HEK293 (cell line): ENCODE data around the gene MBD5.

Experiments used
- CTCF ChIA-PET: fragments of 350-600 bp; formaldehyde crosslinking; extraction: SDS; loops from one replicate; lab custom pipeline; 2021; ENCODE audit warnings: antibody characterized with exemption; lab: Yijun Ruan, JAX
- POLR2A ChIA-PET: fragments of 300-600 bp; formaldehyde crosslinking; extraction: SDS; loops from one replicate; lab custom pipeline; 2020; ENCODE audit warnings: antibody characterized with exemption, inconsistent platforms; lab: Yijun Ruan, JAX
- H3K27ac ChIP-seq: fragments of 200-500 bp; sonication (Bioruptor generic); 2 replicates; pipeline ENCODE4 v1.5.1; 2014; ENCODE audit warnings: low read depth, low read length, control low read depth, inconsistent platforms; ENCODE audit errors: extremely low read depth
- H3K36me3 ChIP-seq, 2 experiments: fragments of 200-500 bp in 1 of 2; sonication (Bioruptor generic) in 1 of 2; 1 replicate in 1 of 2; 2 replicates in 1 of 2; pipeline ENCODE4 v1.5.1; 2014 to 2017; ENCODE audit warnings: inconsistent platforms in 2 of 2, low read length in 2 of 2; ENCODE audit not compliant: control insufficient read depth in 2 of 2, insufficient read depth in 1 of 2
- H3K4me1 ChIP-seq: fragments of 200-500 bp; sonication (Bioruptor generic); 2 replicates; pipeline ENCODE4 v1.5.1; 2014; ENCODE audit warnings: mild to moderate bottlenecking, low read length, inconsistent platforms; ENCODE audit not compliant: control insufficient read depth, insufficient read depth
- H3K4me3 ChIP-seq: 2 replicates; pipeline ENCODE4 v1.5.1; 2011; ENCODE audit warnings: low read depth, mild to moderate bottlenecking, control low read depth, low read length, moderate library complexity
- H3K9me3 ChIP-seq: fragments of 200-500 bp; sonication (Bioruptor generic); 2 replicates; pipeline ENCODE4 v1.5.1; 2014; ENCODE audit warnings: low read depth, low read length, inconsistent platforms; ENCODE audit not compliant: control insufficient read depth, insufficient read depth
- FEZF1 ChIP-seq: fragments of 450-650 bp; formaldehyde crosslinking; IDR thresholded peaks from 2 replicates; pipeline ENCODE4 v1.5.1; 2016; ENCODE audit warnings: missing biosample characterization, missing genetic modification characterization
- GFI1B ChIP-seq: fragments of 450-650 bp; formaldehyde crosslinking; IDR thresholded peaks from 2 replicates; pipeline ENCODE4 v1.5.1; 2016; ENCODE audit warnings: missing biosample characterization, missing genetic modification characterization
- HOXD13 ChIP-seq: sonication (generic); formaldehyde crosslinking; IDR thresholded peaks from 2 replicates; pipeline ENCODE4 v1.8.0; 2022; ENCODE audit warnings: missing genetic modification reagents, borderline replicate concordance
- KLF1 ChIP-seq: fragments of 450-650 bp; formaldehyde crosslinking; IDR thresholded peaks from 2 replicates; pipeline ENCODE4 v1.5.1; 2016; ENCODE audit warnings: missing biosample characterization, missing genetic modification characterization
- ZFP37 ChIP-seq: fragments of 450-650 bp; formaldehyde crosslinking; IDR thresholded peaks from 2 replicates; pipeline ENCODE4 v1.5.1; 2016; ENCODE audit warnings: missing biosample characterization, missing genetic modification characterization
- ZNF10 ChIP-seq: fragments of 450-650 bp; formaldehyde crosslinking; IDR thresholded peaks from 2 replicates; pipeline ENCODE4 v1.5.1; 2017; ENCODE audit warnings: missing biosample characterization, missing genetic modification characterization
- ZNF138 ChIP-seq: fragments of 450-650 bp; formaldehyde crosslinking; IDR thresholded peaks from 2 replicates; pipeline ENCODE4 v1.5.1; 2016; ENCODE audit warnings: missing biosample characterization, missing genetic modification characterization, borderline replicate concordance
- ZNF169 ChIP-seq: fragments of 450-650 bp; formaldehyde crosslinking; IDR thresholded peaks from 2 replicates; pipeline ENCODE4 v1.5.1; 2016; ENCODE audit warnings: missing biosample characterization, missing genetic modification characterization
- ZNF174 ChIP-seq: fragments of 450-650 bp; formaldehyde crosslinking; IDR thresholded peaks from 2 replicates; pipeline ENCODE4 v1.5.0; 2017; ENCODE audit warnings: missing biosample characterization, mild to moderate bottlenecking, missing genetic modification characterization
- ZNF202 ChIP-seq: fragments of 450-650 bp; formaldehyde crosslinking; IDR thresholded peaks from 2 replicates; pipeline ENCODE4 v1.5.1; 2016; ENCODE audit warnings: missing biosample characterization, missing genetic modification characterization, borderline replicate concordance
- ZNF214 ChIP-seq: fragments of 450-650 bp; formaldehyde crosslinking; IDR thresholded peaks from 2 replicates; pipeline ENCODE4 v1.5.1; 2017; ENCODE audit warnings: missing biosample characterization, mild to moderate bottlenecking, missing genetic modification characterization, borderline replicate concordance
- ZNF324 ChIP-seq: fragments of 450-650 bp; formaldehyde crosslinking; IDR thresholded peaks from 2 replicates; pipeline ENCODE4 v1.5.1; 2016; ENCODE audit warnings: missing biosample characterization, missing genetic modification characterization
- ZNF335 ChIP-seq: fragments of 450-650 bp; formaldehyde crosslinking; conservative IDR thresholded peaks from 2 replicates; pipeline ENCODE4 v1.5.1; 2016; ENCODE audit warnings: missing biosample characterization, missing genetic modification characterization
- ZNF341 ChIP-seq: fragments of 450-650 bp; formaldehyde crosslinking; IDR thresholded peaks from 2 replicates; pipeline ENCODE4; 2016; ENCODE audit warnings: low read depth, missing biosample characterization, missing genetic modification characterization
- ZNF48 ChIP-seq: fragments of 450-650 bp; formaldehyde crosslinking; IDR thresholded peaks from 2 replicates; pipeline ENCODE4 v1.5.1; 2016; ENCODE audit warnings: missing biosample characterization, missing genetic modification characterization
- ZNF548 ChIP-seq: fragments of 450-650 bp; formaldehyde crosslinking; IDR thresholded peaks from 2 replicates; pipeline ENCODE4 v1.5.1; 2016; ENCODE audit warnings: missing biosample characterization, missing genetic modification characterization
- ZNF621 ChIP-seq: fragments of 450-650 bp; formaldehyde crosslinking; IDR thresholded peaks from 2 replicates; pipeline ENCODE4 v1.5.1; 2017; ENCODE audit warnings: missing biosample characterization, missing genetic modification characterization
- ZNF624 ChIP-seq: fragments of 450-650 bp; formaldehyde crosslinking; IDR thresholded peaks from 2 replicates; pipeline ENCODE4 v1.5.1; 2017; ENCODE audit warnings: missing biosample characterization, missing genetic modification characterization
- ZNF626 ChIP-seq: fragments of 450-650 bp; sonication (Bioruptor Pico); formaldehyde crosslinking; IDR thresholded peaks from 2 replicates; pipeline ENCODE4 v1.5.1; 2018; ENCODE audit warnings: missing biosample characterization, missing genetic modification characterization, inconsistent platforms
- ZNF76 ChIP-seq: fragments of 450-650 bp; formaldehyde crosslinking; IDR thresholded peaks from 2 replicates; pipeline ENCODE4; 2016; ENCODE audit warnings: low read depth, missing biosample characterization, missing genetic modification characterization, borderline replicate concordance
- ZNF776 ChIP-seq: fragments of 450-650 bp; formaldehyde crosslinking; IDR thresholded peaks from 2 replicates; pipeline ENCODE4 v1.5.0; 2017; ENCODE audit warnings: missing biosample characterization, missing genetic modification characterization, borderline replicate concordance
- ZNF791 ChIP-seq: fragments of 450-650 bp; formaldehyde crosslinking; IDR thresholded peaks from 2 replicates; pipeline ENCODE4 v1.5.1; 2016; ENCODE audit warnings: missing biosample characterization, missing genetic modification characterization
- ZNF837 ChIP-seq: fragments of 450-650 bp; formaldehyde crosslinking; IDR thresholded peaks from 2 replicates; pipeline ENCODE4 v1.5.1; 2016; ENCODE audit warnings: missing biosample characterization, missing genetic modification characterization
- ZSCAN30 ChIP-seq: fragments of 450-650 bp; IDR thresholded peaks from 2 replicates; pipeline ENCODE4 v1.5.1; 2018; ENCODE audit warnings: missing biosample characterization, mild to moderate bottlenecking, missing genetic modification characterization, moderate library complexity
- TF ChIP-seq, protein P1 (sequence below): fragments of 450-650 bp; formaldehyde crosslinking; IDR thresholded peaks from 2 replicates; pipeline ENCODE4 v1.5.1; 2016; ENCODE audit warnings: missing biosample characterization, missing genetic modification characterization, borderline replicate concordance
- TF ChIP-seq, protein P2 (sequence below): fragments of 450-650 bp; formaldehyde crosslinking; IDR thresholded peaks from 2 replicates; pipeline ENCODE4 v1.5.1; 2016; ENCODE audit warnings: missing biosample characterization, missing genetic modification characterization
- TF ChIP-seq, protein P3 (sequence below): fragments of 450-650 bp; formaldehyde crosslinking; IDR thresholded peaks from 2 replicates; pipeline ENCODE4 v1.5.1; 2017; ENCODE audit warnings: missing biosample characterization, missing genetic modification characterization
- TF ChIP-seq, protein P4 (sequence below): fragments of 450-650 bp; formaldehyde crosslinking; IDR thresholded peaks from 2 replicates; pipeline ENCODE4 v1.5.1; 2016; ENCODE audit warnings: missing biosample characterization, missing genetic modification characterization

The MBD5 gene

DNA sequence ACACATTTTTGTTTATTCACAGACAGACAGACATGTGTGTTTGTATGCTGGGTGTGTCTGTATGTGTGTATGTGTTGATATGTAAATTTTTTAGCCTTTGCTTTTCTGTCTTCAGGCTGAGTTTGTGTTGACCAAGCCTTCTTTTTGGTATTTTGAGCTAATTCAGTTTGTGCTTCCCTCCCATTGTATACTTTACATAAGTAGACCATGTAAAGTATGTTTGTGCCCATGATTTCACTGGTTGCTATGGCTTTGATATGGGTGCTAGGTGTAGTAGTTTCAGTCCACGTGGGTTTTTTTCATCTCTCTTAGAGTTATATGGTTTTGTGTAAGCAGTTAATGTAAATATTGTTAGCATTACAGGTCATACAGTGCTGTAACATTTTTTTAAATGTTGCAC is 494.2 kb downstream of the MBD5 start:
- ChIA-PET POLR2A (no interaction called here), CTCF (no interaction called here)
- Histone ChIP-seq H3K4me1 (no peaks in the 10 kb centered on the region), H3K27ac (no peak overlapping the region), H3K36me3 (no peaks in the 10 kb centered on the region), H3K4me3 (no peak overlapping the region), H3K9me3 (no peaks in the 10 kb centered on the region)
- TF ChIP-seq ZNF621 (tag by site-specific recombination) (no peak), KLF1 (tag by site-specific recombination) (no peak), HOXD13 (CRISPR knock-in tag) (no peak), ZNF76 (tag by site-specific recombination) (no peak), ZNF341 (tag by site-specific recombination) (no peak), ZNF138 (tag by site-specific recombination) (no peak)

DNA sequence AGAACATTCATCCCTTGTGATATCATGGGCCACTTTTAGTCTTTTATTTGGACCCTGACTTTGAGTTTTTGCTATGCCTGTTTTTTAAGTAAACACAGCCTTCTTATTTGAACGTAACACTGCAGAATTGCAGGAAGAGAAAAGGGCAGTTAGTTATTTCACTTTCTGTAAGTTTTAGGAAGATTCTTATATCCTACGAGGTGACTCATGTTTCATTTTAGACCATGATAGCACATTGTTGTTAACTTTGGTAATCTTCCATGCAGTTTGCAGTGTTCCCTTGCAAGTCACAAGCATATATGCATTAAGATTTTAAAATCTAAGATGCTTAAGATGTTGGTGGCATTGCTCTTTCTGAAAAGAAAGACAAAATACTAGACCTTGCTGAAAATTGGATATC is 495.1 kb downstream of the MBD5 start:
- no peak overlapping the region for H3K27ac ChIP-seq
- H3K36me3 ChIP-seq = no peaks in the 10 kb centered on the region
- H3K4me3 ChIP-seq = no peak overlapping the region
- no peaks in the 10 kb centered on the region for H3K4me1 ChIP-seq
- TF ChIP-seq, protein P1, sequence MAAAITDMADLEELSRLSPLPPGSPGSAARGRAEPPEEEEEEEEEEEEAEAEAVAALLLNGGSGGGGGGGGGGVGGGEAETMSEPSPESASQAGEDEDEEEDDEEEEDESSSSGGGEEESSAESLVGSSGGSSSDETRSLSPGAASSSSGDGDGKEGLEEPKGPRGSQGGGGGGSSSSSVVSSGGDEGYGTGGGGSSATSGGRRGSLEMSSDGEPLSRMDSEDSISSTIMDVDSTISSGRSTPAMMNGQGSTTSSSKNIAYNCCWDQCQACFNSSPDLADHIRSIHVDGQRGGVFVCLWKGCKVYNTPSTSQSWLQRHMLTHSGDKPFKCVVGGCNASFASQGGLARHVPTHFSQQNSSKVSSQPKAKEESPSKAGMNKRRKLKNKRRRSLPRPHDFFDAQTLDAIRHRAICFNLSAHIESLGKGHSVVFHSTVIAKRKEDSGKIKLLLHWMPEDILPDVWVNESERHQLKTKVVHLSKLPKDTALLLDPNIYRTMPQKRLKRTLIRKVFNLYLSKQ (tag by site-specific recombination) = no peak
- TF ChIP-seq ZNF214 (tag by site-specific recombination) = no peak
- no peak for TF ChIP-seq ZNF48 (tag by site-specific recombination)
- TF ChIP-seq ZSCAN30 (tag by site-specific recombination) = no peak
- no peak for TF ChIP-seq ZNF202
- TF ChIP-seq, protein P2, sequence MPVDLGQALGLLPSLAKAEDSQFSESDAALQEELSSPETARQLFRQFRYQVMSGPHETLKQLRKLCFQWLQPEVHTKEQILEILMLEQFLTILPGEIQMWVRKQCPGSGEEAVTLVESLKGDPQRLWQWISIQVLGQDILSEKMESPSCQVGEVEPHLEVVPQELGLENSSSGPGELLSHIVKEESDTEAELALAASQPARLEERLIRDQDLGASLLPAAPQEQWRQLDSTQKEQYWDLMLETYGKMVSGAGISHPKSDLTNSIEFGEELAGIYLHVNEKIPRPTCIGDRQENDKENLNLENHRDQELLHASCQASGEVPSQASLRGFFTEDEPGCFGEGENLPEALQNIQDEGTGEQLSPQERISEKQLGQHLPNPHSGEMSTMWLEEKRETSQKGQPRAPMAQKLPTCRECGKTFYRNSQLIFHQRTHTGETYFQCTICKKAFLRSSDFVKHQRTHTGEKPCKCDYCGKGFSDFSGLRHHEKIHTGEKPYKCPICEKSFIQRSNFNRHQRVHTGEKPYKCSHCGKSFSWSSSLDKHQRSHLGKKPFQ (tag by site-specific recombination) = no peak
- TF ChIP-seq ZNF626 (tag by site-specific recombination) = no peak
- TF ChIP-seq ZNF624 (tag by site-specific recombination) = no peak
- no peak for TF ChIP-seq ZNF335 (tag by site-specific recombination)
- TF ChIP-seq ZNF548 (tag by site-specific recombination) = no peak
- no peak for TF ChIP-seq ZFP37 (tag by site-specific recombination)
- TF ChIP-seq, all 188 proteins: peak for 0
- ChIA-PET CTCF (no interaction called here), POLR2A (no interaction called here)
- H3K9me3 ChIP-seq = no peaks in the 10 kb centered on the region

DNA sequence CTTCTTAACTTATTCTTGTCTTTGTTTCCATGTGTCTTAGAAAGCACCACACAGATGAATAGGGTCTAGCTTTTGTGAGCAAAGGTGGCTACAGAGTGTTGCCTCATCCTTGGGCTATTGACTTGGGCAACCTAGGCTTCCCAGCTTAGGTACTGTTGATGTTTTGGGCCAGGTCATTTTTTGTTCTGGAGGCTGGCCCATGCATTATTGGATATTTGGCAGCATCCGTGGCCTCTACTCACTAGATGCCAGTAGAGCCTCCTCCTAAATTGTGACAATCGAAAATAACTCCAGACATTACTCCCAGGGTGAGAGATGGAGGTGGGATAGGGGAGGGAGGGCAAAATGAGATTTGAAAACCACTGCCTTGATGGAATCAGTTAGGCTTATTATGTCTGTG is 496.4 kb downstream of the MBD5 start:
- Histone ChIP-seq H3K4me3 (no peak overlapping the region), H3K9me3 (no peaks in the 10 kb centered on the region), H3K4me1 (no peaks in the 10 kb centered on the region), H3K36me3 (no peaks in the 10 kb centered on the region), H3K27ac (no peak overlapping the region)
- TF ChIP-seq, protein P3, sequence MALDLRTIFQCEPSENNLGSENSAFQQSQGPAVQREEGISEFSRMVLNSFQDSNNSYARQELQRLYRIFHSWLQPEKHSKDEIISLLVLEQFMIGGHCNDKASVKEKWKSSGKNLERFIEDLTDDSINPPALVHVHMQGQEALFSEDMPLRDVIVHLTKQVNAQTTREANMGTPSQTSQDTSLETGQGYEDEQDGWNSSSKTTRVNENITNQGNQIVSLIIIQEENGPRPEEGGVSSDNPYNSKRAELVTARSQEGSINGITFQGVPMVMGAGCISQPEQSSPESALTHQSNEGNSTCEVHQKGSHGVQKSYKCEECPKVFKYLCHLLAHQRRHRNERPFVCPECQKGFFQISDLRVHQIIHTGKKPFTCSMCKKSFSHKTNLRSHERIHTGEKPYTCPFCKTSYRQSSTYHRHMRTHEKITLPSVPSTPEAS (tag by site-specific recombination) = no peak
- TF ChIP-seq ZNF776 (no peak), ZNF791 (tag by site-specific recombination) (no peak), ZNF169 (tag by site-specific recombination) (no peak), ZNF837 (tag by site-specific recombination) (no peak), FEZF1 (tag by site-specific recombination) (no peak), ZNF174 (no peak), ZNF10 (tag by site-specific recombination) (no peak), GFI1B (tag by site-specific recombination) (no peak), ZNF324 (tag by site-specific recombination) (no peak)
- TF ChIP-seq, protein P4, sequence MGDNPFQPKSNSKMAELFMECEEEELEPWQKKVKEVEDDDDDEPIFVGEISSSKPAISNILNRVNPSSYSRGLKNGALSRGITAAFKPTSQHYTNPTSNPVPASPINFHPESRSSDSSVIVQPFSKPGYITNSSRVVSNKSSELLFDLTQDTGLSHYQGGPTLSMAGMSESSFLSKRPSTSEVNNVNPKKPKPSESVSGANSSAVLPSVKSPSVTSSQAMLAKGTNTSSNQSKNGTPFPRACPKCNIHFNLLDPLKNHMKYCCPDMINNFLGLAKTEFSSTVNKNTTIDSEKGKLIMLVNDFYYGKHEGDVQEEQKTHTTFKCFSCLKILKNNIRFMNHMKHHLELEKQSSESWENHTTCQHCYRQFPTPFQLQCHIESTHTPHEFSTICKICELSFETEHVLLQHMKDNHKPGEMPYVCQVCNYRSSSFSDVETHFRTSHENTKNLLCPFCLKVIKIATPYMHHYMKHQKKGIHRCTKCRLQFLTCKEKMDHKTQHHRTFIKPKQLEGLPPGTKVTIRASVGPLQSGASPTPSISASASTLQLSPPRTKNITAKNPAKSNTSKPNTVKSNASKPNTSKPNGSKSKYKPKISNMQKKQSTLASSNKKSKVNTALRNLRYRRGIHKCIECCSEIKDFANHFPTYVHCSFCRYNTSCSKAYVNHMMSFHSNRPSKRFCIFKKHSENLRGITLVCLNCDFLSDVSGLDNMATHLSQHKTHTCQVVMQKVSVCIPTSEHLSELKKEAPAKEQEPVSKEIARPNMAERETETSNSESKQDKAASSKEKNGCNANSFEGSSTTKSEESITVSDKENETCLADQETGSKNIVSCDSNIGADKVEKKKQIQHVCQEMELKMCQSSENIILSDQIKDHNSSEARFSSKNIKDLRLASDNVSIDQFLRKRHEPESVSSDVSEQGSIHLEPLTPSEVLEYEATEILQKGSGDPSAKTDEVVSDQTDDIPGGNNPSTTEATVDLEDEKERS = no peak
- ChIA-PET CTCF (no interaction called here), POLR2A (interaction anchor here (0.5 kb wide), 1 partner anchor 317 kb away, joined by 5 read pairs; no protein-coding TSS in a partner anchor)
